Body of pancreas (tissue), 4 donors: ENCODE data around the gene PCBP3. TPM values are rescaled to one million over a fixed set of nuclear protein-coding genes. Genes with fewer than 3 reads are reported as not detected.

Experiments used
- ATAC-seq: fragments of 150-250 bp; one replicate; pipeline ENCODE4 v1.9.1; 2016
- DNase-seq, 4 donors: peaks; one replicate each; pipeline ENCODE4 v3.0.0-alpha.2; 2019
- H3K27ac ChIP-seq, 4 donors: fragments of 200-600 bp; sonication (generic); 1 replicate in 3 of 4; 2 replicates in 1 of 4; pipeline versions ENCODE4 v1.5.1 to v1.6.1; 2016 to 2019; ENCODE audit warnings: mild to moderate bottlenecking in 1 of 4, mixed read lengths in 1 of 4, moderate library complexity in 1 of 4
- H3K27me3 ChIP-seq, 2 donors: fragments of 200-600 bp; sonication (generic); one replicate each; pipeline ENCODE4 v1.6.0; 2016; ENCODE audit warnings: mild to moderate bottlenecking in 1 of 2
- H3K36me3 ChIP-seq, 2 donors: fragments of 200-600 bp; sonication (generic); replicated peaks in 1 of 2; 2 replicates each; pipeline ENCODE4 v1.5.1; 2016; ENCODE audit warnings: low read depth in 2 of 2; ENCODE audit not compliant: insufficient read depth in 1 of 2
- H3K4me1 ChIP-seq: fragments of 200-600 bp; sonication (generic); one replicate; pipeline ENCODE4 v1.6.0; 2016
- H3K4me3 ChIP-seq, 2 donors: fragments of 200-600 bp; sonication (generic); 1 replicate in 1 of 2; 2 replicates in 1 of 2; pipeline ENCODE4 v1.5.1; 2016 to 2019
- H3K9me3 ChIP-seq, 3 donors: fragments of 200-600 bp; sonication (generic); 1 replicate in 2 of 3; 2 replicates in 1 of 3; pipeline ENCODE4 v1.5.1; 2016
- POLR2A ChIP-seq, 3 donors: fragments of 450-650 bp; IDR thresholded peaks; one replicate each; pipeline ENCODE4 v1.6.1; 2016; ENCODE audit warnings: antibody characterized with exemption in 3 of 3, mild to moderate bottlenecking in 2 of 3
- WGBS, 2 donors: methylation state at CpG; one replicate each; pipeline ENCODE4 v1.1.5; 2017; 5-methylcytosine and 5-hydroxymethylcytosine counted together
- intact Hi-C: fragments of 100-400 bp; cut with DNase I; formaldehyde crosslinking; loops from one replicate; pipeline ENCODE4 v1.15.1; 2023
- total RNA-seq, 2 donors: library from RNA; depleted of rRNA; stranded (reverse); fragments of >200 nt; gene quantifications; one replicate each; pipeline ENCODE4 v1.1.0, GENCODE V29; 2016
- TF ChIP-seq, protein P1 (sequence below), 7 experiments: fragments of 450-650 bp in 4 of 7; fragments of 200-600 bp in 3 of 7; sonication (generic) in 3 of 7; IDR thresholded peaks; one replicate each; pipeline ENCODE4 v1.5.1; 2016 to 2019; ENCODE audit warnings: antibody characterized with exemption in 7 of 7

PCBP3 gene
- total RNA-seq, 2 donors from 2014 or later: 1.3 to 4.6 TPM

DNA sequence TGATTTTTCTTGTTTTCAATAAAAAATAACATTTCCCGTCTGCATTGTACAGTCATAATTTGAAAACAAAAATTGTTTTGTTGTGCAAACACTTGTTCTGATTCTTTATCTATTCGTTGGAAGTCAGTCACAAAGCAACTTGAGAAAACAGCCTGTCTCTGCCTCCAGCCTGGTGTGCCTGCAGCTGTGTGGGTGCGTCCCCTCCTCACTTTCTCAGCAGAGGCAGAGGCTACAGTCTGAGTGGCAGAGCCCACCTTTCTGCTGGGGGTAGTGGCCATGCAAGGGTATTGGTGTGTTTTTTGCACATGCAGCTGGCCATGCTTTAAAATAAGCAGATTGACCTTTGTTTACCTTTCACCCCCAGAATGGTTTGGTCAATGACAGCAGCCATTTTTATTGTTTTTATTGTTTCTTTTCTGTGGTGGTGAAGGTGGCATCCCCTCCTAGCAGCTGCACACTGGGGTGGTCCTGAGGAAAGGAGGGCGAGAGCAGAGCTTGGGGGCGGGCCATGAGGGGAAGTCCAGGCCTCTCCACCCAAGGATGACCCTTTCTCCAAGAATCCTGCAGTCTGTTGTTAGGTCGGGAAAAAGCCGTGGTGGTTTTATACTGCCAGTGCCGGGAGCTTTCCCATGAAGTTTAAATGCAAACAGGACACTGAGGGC, 159.6 kb downstream of the PCBP3 start:
- no peak for DNase-seq
- H3K9me3 ChIP-seq: no peaks in the 10 kb centered on the region
- no peaks in the 10 kb centered on the region for H3K27me3 ChIP-seq
- ATAC-seq: no peak
- no peaks in the 10 kb centered on the region for H3K36me3 ChIP-seq
- WGBS, 2 donors: 68% methylated on average over 7 to 8 of the region's 8 CpGs
- no peaks in the 10 kb centered on the region for H3K4me1 ChIP-seq
- no peak overlapping the region for H3K27ac ChIP-seq
- intact Hi-C loops: no loop called here
- no peak for TF ChIP-seq POLR2A (IDR thresholded peaks at IDR 0.05)
- TF ChIP-seq, protein P1, sequence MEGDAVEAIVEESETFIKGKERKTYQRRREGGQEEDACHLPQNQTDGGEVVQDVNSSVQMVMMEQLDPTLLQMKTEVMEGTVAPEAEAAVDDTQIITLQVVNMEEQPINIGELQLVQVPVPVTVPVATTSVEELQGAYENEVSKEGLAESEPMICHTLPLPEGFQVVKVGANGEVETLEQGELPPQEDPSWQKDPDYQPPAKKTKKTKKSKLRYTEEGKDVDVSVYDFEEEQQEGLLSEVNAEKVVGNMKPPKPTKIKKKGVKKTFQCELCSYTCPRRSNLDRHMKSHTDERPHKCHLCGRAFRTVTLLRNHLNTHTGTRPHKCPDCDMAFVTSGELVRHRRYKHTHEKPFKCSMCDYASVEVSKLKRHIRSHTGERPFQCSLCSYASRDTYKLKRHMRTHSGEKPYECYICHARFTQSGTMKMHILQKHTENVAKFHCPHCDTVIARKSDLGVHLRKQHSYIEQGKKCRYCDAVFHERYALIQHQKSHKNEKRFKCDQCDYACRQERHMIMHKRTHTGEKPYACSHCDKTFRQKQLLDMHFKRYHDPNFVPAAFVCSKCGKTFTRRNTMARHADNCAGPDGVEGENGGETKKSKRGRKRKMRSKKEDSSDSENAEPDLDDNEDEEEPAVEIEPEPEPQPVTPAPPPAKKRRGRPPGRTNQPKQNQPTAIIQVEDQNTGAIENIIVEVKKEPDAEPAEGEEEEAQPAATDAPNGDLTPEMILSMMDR (IDR thresholded peaks at IDR 0.05): no peak
- H3K4me3 ChIP-seq: no peak overlapping the region

DNA sequence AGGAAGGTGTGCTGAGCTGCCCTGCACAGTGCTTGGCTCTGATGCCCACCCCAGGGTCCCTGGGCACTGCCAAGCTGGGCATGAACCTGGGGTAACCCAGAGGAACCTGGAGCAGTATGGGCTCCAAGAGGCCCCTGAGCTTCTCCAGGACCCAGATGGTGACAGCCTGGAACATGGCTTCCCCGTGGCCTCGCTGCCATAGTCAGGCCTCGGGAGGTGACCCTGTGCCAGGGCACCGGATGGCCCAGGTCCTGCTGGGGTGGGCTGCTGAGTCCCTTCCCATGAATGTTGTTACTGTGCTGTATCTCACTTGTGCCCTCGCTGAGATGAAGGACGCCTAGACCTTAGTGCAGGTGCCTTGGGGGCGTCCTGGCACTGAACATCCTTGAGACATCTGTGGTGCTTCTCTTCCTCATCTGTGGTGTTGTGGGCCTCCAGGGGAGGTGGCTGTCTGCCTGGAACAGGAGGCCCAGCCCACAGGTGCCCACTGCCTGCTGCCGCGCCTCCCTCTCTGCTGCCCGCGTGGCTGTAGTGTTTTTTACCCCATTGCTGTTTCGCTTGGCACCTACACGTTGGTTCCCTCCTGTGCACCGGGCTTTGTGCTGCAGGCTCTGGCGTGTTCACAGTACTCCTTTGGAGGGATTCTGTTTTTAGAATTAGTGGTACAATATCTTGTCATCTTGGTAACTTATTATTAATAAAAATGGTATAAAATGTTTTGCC, 160.3 kb downstream of the PCBP3 start:
- Histone ChIP-seq H3K36me3 (no peaks in the 10 kb centered on the region), H3K4me3 (no peak overlapping the region), H3K4me1 (no peaks in the 10 kb centered on the region), H3K9me3 (no peaks in the 10 kb centered on the region), H3K27me3 (no peaks in the 10 kb centered on the region), H3K27ac (no peak overlapping the region)
- intact Hi-C loops: no loop called here
- TF ChIP-seq POLR2A (IDR thresholded peaks at IDR 0.05): no peak
- TF ChIP-seq, protein P1 (IDR thresholded peaks at IDR 0.05): no peak
- WGBS, 2 donors: 79 to 82% methylated on average over 13 to 15 of the region's 15 CpGs
- no peak for DNase-seq
- ATAC-seq: no peak

DNA sequence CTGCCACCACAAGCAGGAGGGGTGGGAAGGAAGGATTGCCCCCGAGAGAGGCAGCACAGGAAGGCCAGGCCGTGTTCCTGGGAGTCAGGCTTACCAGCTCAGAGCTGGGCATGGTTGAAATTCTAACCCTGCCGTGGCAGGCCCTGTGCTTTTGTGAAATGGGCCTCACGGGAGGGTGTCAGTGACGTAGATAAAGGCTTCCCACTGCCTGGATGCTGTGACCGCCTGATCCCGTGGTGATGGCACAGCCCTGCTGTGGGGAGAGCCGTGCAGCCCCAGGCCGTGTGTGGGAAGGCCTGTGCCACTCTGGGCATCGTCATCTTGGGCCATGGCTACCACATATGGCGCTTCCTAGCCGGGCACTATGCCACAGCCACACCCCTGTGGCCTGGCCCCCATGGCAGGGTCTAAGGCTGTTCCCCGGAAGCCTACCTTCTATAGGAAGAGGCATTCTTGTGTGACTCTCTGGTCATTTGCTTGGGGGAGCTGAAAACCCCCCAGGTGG, 161.3 kb downstream of the PCBP3 start:
- H3K27me3 ChIP-seq: no peaks in the 10 kb centered on the region
- H3K4me1 ChIP-seq: no peaks in the 10 kb centered on the region
- no peak for DNase-seq
- WGBS, 2 donors: 70 to 77% methylated on average over 5 to 13 of the region's 13 CpGs
- no peak for ATAC-seq
- intact Hi-C loops: no loop called here
- no peak for TF ChIP-seq POLR2A (IDR thresholded peaks at IDR 0.05)
- TF ChIP-seq, protein P1 (IDR thresholded peaks at IDR 0.05): no peak
- no peaks in the 10 kb centered on the region for H3K9me3 ChIP-seq
- no peak overlapping the region for H3K27ac ChIP-seq
- no peak overlapping the region for H3K4me3 ChIP-seq
- no peaks in the 10 kb centered on the region for H3K36me3 ChIP-seq

DNA sequence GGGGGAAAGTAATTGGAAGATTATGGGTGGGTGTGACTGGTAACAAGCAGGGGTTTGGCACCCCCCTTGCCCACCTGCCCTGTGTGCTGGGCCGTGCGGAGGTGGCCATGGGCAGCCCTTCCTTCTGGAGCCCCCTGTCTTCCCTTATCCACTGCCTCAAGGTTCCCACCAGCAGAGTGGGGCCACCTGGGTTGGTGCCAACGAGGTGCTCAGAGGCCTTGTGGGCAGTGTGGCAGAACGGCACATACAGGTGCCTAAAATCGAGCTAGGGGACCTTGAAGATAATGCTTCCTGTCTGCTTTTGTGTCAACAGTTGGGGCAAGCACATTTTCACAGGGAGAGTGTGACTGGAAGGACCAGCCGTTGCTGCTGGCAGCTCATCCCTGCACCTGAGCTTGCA, 161.8 kb downstream of the PCBP3 start:
- TF ChIP-seq, protein P1 (IDR thresholded peaks at IDR 0.05): no peak
- TF ChIP-seq POLR2A (IDR thresholded peaks at IDR 0.05): no peak
- no peak for DNase-seq
- no peaks in the 10 kb centered on the region for H3K4me1 ChIP-seq
- intact Hi-C loops: no loop called here
- 24 to 49% methylated on average over 4 to 6 of the region's 6 CpGs for WGBS, 2 donors
- no peaks in the 10 kb centered on the region for H3K36me3 ChIP-seq
- H3K27ac ChIP-seq: no peak overlapping the region
- no peaks in the 10 kb centered on the region for H3K9me3 ChIP-seq
- no peaks in the 10 kb centered on the region for H3K27me3 ChIP-seq
- no peak for ATAC-seq
- H3K4me3 ChIP-seq: no peak overlapping the region
